SH-SY5Y (cell line): ENCODE data around the gene TMEM164.

ENCODE experiments used
- GATA2 ChIP-seq: IDR thresholded peaks from 2 replicates; pipeline ENCODE4 v1.6.1; 2011; ENCODE audit warnings: mild to moderate bottlenecking, low read depth, low read length
- GATA3 ChIP-seq: IDR thresholded peaks from 2 replicates; pipeline ENCODE4 v1.6.1; 2011; ENCODE audit warnings: low read depth, mild to moderate bottlenecking, low read length, moderate library complexity

TMEM164 gene

GRCh38 chrX:110044346-110045249 is 41.7 kb downstream of the TMEM164 start:
- TF ChIP-seq GATA2 (no peak), GATA3 (no peak)

GRCh38 chrX:110045421-110045820 is 42.5 kb downstream of the TMEM164 start:
- TF ChIP-seq GATA2 (no peak), GATA3 (no peak)

- no peak for TF ChIP-seq GATA2
- no peak for TF ChIP-seq GATA3
Measured at GRCh38 chrX:110046001-110046400, 43.1 kb downstream of the TMEM164 start.

GRCh38 chrX:110046971-110047370 is 44.1 kb downstream of the TMEM164 start:
- TF ChIP-seq GATA3 (no peak), GATA2 (no peak)

- no peak for TF ChIP-seq GATA3
- no peak for TF ChIP-seq GATA2
Measured at GRCh38 chrX:110049096-110049495, 46.2 kb downstream of the TMEM164 start.

GRCh38 chrX:110050386-110050785 is 47.5 kb downstream of the TMEM164 start:
- TF ChIP-seq GATA3 = no peak
- no peak for TF ChIP-seq GATA2

GRCh38 chrX:110050901-110051300 is 48.0 kb downstream of the TMEM164 start:
- TF ChIP-seq GATA3 (no peak), GATA2 (no peak)

GRCh38 chrX:110051559-110051958 is 48.6 kb downstream of the TMEM164 start:
- TF ChIP-seq GATA3 (no peak), GATA2 (no peak)

- TF ChIP-seq GATA3 = no peak
- TF ChIP-seq GATA2 = no peak
Measured at GRCh38 chrX:110052303-110052702, 49.4 kb downstream of the TMEM164 start.

GRCh38 chrX:110053453-110053852 is 50.5 kb downstream of the TMEM164 start:
- TF ChIP-seq GATA3 = no peak
- no peak for TF ChIP-seq GATA2

GRCh38 chrX:110055616-110056015 is 52.7 kb downstream of the TMEM164 start:
- TF ChIP-seq GATA2 (no peak), GATA3 (no peak)

GRCh38 chrX:110056419-110056818 is 53.5 kb downstream of the TMEM164 start:
- no peak for TF ChIP-seq GATA2
- TF ChIP-seq GATA3 = no peak

- TF ChIP-seq GATA2 (no peak), GATA3 (no peak)
Measured at GRCh38 chrX:110059410-110059809, 56.5 kb downstream of the TMEM164 start.

- TF ChIP-seq GATA3 (no peak), GATA2 (no peak)
Measured at GRCh38 chrX:110060317-110060716, 57.4 kb downstream of the TMEM164 start.

- TF ChIP-seq GATA3 = no peak
Measured at GRCh38 chrX:110060846-110061537, 58.1 kb downstream of the TMEM164 start.
